HG02981 (cell line): ENCODE results near the gene MCM7.
A peak's percentile ranks its signal among the peaks of the same experiment; 100 is the strongest.

ENCODE experiments used
- ATAC-seq: cut with Tn5 transposase; IDR thresholded peaks from one replicate; pipeline ENCODE4 v1.9.1; 2021; ENCODE audit warnings: mild to moderate bottlenecking, moderate library complexity; ENCODE audit not compliant: unreplicated experiment

The MCM7 gene

DNA sequence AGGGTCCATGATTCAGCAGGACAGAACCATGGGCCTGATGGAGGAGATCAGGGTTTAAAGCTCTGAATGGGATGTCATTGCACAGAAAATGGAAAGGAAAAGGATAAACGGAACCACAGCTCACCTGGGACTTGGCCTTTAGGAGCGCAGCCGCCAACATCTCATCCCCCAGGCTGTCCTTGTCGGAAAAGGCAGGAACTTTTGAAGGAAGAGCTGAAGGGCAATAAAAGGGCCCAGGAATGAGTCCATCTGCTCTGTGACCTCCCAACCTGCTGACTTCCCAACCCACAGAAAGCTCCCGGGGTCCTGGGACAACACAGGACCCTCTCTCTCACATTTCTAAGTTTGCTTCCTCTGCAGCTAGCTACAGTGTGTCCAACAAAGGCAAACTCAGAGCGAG, 25.8 kb downstream of the MCM7 start:
- no peak for ATAC-seq

DNA sequence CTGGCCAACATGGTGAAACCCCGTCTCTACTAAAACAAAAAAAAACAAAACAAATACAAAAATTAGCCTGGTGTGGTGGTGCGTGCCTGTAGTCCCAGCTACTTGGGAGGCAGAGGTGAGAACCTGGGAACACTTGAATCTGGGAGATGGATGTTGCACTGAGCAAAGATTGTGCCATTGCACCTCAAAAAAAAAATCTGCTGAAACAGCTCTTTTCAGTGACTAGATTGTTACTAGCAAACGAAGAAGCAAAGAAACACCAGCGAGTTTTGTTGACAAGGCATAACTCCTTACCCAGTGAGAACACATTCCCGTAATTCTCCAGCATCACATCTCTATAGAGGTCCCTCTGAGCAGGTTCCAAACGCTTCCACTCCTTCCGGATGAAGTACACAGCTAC, 26.4 kb downstream of the MCM7 start:
- no peak for ATAC-seq

DNA sequence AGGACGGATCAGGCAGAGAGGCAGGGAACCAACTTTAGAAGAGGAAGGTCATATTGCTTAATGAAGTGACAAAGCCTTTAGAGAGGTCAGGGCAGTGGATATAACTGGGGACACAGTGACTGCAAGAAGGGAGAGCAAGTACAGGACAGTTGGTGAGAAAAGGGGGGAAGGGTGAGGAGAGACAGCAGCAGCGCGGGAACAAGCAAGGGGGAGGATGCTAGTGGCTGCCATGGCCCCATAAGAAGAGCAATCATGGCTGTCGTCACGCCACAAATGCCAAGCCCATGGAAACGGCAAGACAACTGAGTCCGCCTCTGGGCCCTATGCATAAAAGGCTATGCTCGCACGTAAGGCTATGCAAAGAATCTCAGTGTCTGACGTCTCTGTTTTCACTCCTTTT, 28.7 kb downstream of the MCM7 start:
- ATAC-seq = no peak

DNA sequence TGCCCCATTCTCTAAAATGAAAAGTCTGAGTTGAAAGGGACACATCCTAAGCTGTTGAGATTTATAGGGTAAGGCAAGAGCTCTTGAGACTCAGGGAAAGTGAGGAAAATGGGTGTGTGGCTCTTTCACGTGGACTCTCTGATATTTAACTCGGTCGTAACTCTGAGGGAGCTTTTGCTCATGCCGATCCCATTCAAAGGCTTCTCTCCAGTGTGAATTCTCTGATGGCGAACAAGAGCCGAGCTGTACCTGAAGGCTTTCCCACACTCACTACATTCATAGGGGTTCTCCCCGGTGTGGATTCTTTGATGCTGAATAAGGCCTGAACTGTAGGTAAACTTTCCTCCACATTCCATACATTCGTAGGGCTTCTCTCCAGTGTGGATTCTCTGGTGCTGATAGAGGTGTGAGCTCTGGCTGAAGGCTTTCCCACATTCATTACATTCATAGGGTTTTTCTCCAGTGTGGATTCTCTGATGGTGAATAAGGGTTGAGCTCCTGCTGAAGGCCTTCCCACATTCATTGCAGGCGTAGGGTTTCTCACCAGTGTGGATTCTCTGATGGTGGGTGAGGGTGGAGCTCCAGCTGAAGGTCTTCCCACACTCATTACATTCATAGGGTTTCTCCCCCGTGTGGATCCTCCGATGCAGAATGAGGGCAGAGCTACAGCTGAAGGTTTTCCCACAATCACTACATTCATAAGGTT, 30.0 kb downstream of the MCM7 start:
- no peak for ATAC-seq

DNA sequence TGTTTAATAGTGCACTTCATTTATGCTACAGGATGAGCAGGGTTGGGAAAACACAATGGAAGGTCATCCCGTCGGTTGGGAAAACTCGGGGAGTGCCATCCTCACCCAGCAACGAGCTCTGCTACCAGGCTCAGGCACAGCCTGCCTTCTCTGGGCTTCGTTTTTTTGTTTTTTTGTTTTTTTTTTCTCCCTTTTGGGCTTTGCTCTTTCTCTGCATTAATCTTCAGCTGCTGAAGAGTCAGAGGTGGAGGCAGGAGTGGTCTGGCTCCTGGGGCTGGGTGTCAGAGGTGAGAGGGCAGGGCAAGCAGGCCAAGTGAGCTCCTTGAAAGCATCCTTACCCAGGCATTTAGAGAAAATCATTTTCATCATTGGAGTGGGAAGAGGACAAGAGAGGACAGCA, 31.2 kb downstream of the MCM7 start:
- ATAC-seq = no peak

GRCh38 chr7:100066953-100067352, 34.2 kb downstream of the MCM7 start:
- no peak for ATAC-seq

DNA sequence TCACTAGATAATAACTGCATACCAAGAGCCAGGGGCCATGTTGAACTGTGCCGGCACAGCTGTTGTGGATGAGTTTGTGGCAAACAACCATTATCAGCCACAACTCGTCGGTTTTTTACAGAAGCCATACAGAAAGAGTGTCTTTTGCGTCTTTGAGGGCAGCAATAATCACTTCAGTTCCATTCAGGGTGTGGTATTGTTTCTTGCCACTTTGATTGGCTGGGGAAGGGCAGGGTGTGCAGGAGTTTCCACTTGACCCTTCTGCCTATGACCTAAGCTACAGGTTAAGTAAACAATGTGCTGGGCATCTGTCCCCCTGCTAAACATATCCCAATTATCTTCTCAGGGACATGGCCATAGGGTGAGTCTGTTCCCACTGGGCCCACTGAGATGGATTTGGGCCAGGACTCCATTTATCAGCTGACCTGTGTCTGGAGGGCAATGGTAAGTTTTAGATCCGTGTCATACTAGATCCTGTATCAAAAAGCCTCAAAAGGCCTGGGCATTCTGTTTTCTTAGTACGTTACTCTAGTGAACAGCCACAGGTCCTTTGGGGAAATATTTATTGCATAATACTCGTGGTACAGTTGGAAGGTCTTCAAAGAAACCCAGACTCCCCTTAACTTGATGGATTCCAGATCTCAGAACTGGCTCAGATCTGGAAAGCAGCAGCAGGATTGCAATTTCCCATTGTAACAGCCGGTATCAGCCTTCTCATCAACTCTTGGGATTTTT, 35.6 kb downstream of the MCM7 start:
- no peak for ATAC-seq

DNA sequence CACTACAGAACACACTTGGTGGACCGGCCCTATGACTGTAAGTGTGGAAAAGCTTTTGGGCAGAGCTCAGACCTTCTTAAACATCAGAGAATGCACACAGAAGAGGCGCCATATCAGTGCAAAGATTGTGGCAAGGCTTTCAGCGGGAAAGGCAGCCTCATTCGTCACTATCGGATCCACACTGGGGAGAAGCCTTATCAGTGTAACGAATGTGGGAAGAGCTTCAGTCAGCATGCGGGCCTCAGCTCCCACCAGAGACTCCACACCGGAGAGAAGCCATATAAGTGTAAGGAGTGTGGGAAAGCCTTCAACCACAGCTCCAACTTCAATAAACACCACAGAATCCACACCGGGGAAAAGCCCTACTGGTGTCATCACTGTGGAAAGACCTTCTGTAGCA, 37.0 kb downstream of the MCM7 start:
- ATAC-seq = no peak

GRCh38 chr7:100063376-100063775, 37.8 kb downstream of the MCM7 start:
- ATAC-seq = no peak

- no peak for ATAC-seq
Measured at GRCh38 chr7:100061518-100062193, 39.5 kb downstream of the MCM7 start.

DNA sequence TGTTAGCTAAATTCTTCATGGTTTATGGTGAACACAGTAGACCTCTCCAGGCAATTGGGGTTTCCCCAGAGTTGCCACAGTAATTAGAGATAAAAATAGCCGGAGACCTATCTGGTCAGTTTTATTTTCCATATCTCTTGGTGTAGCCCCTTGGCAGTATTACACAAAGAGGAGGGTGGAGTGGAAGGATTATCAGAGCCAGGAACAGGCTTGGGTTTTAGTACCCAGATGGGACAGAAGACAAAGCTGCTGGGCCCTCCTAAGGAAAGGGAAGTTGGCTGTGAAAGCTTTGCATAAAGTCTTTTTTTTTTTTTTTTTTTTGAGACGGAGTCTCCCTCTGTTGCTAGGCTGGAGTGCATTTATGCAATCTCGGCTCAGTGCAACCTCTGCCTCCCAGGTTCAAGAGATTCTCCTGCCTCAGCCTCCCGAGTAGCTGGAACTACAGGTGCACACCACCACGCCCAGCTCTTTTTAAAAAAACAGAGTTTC, 41.9 kb downstream of the MCM7 start:
- ATAC-seq = no peak

DNA sequence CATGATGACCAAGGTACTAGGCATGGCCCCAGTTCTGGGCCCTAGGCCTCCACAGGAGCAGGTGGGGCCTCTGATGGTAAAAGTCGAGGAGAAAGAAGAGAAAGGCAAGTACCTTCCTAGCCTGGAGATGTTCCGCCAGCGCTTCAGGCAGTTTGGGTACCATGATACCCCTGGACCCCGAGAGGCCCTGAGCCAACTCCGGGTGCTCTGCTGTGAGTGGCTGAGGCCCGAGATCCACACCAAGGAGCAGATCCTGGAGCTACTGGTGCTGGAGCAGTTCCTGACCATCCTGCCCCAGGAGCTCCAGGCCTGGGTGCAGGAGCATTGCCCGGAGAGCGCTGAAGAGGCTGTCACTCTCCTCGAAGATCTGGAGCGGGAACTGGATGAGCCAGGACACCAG, 44.2 kb downstream of the MCM7 start:
- no peak for ATAC-seq

GRCh38 chr7:100053215-100053614, 48.0 kb downstream of the MCM7 start:
- no peak for ATAC-seq

- ATAC-seq = no peak
Measured at GRCh38 chr7:100051611-100052010, 49.6 kb downstream of the MCM7 start.

DNA sequence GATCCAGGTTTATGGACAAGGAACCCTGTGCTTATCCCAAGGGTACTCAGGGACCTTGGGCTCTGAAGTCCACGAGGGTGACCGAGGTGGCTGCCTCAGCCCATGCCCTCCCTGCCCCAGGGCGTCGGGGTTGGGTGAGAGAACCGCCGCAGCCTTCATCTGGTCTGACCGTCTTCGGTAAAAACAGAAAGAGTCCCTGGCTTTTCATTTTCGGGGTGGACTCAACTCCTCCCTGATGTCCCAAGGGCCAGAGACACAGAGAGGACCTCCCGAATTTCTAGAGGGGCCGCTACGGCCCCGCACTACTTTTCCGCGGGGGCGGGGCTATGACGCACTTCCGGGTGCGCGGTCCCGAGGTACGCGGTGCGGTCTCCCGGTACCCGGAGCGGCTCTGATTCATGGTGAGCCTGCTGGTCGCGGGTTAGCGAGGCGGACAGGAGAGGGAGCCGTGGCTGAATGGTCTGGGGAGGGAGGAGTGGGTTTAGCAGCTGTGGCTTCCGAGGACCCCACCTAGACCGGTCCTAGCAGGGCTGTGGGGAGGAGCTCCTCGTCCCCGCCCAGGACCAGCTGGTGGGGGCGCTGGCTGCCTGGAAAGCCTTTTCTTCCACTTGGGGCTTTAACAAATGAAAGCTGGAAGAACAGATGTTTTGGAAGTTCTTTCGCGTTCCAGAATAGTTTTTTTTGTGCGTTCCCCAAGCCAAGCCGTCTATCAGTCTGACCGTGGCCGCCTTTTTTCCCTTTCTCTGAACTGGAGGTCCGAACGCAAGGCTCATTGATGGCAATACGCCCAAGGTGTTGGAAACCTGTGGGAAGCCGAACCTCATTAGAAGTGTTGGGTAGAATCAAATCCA, 51.5 kb downstream of the MCM7 start, which contains the start of gene ZSCAN21:
Gene ZSCAN21, plus strand, starts transcription at position 334 of the 851 bp plus-strand sequence. CDS start 7,233 bp downstream, outside the sequence.
- peak; percentile 85 for ATAC-seq

GRCh38 chr7:100048680-100049079, 52.5 kb downstream of the MCM7 start:
- no peak for ATAC-seq

DNA sequence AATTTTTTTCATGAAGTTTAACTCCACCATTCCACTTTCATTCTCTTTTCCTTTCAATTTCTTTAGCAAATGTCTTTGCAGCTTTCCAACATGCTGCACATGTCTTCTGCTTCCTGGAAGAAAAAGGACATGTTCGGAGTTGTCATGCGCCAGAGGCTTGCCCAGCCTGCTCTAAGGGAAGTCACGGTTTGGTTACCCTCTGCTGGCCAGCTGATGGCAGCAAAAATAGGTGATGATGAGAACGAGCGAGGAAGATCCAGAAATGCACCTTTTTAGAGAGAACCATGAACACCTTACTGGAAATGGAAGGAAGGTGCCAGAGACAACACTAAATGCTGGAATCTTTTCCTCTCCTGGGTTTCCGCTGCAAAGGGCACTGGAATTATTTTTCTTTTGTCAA, 56.5 kb downstream of the MCM7 start:
- ATAC-seq = no peak
